ENCODE data around the gene MPZL2.

Gene MPZL2

DNA sequence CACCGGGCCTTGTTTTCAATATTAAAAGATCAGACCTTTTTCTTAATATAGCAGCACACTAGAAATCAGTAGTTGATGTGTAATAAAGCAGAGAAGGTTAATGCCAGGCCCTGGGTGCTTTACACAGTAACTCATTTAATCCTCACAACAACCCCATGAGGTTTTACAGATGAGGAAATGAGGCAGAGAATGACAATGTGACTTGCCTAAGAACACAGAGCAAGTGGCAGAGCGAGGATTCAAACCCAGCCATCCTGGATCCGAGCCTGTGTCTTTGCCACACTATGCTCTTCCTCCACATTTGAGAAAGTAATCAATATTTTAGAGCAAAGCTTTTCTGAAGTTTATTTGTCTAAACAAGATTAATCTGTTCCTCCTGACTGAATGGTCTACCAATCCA, 46.5 kb downstream of the MPZL2 start:
- peak; percentile 71 for DNase-seq

DNA sequence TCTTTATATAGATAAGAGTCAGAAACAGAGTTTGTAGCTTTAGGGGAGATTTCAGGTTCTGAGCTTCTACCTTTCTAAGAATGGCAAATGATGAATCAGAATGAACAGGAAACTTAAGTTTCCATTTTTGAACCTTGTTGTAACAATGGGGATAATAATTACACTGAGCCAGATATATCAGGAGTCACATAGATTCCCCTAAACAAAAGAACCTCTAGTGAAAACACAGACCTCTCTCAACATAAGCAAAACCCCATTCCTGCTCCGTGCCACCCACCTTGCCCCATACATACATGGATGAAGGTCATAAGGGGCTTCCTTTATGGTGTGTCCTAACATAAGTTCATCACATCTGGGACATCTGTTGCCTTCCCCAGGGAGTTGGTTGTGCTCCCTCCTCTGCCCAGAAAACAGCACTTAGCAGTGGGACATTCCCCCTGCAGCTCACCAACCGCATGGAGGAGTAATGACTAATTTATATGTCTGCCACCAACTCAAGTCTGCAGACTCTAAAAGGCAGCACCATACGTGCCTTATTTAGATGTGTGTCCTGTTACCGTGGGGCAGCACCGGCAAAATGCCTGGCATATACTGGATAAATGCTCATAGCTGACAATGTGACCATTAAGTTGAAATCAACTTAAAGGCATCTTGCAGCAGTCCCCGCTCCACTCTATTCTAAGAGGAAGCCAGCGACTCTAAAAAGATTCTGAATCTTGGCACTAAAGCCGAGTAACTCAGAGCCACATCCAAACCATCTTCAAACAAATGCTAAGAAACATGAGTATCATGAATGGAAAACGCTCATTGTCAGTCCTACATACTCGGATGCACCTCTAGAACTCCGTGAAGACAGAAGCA, 47.2 kb downstream of the MPZL2 start:
- DNase-seq = no peak

DNA sequence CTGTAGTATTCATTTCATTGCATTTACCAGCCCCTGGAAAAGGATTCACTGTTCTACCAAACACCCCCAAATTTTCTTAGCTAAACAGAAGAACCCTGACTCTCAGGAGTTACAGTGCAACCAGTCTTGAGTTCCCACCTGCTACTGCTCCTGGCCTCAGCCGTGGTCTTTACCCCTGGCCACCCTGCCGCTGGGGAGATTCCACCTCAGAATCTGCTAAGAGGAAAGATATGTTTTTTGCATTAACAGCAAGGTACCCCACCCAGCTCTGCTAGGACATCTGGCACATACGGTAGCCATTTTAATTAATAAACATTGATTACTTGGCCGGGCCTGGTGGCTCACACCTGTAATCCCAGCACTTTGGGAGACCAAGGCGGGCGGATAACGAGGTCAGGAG, 48.3 kb downstream of the MPZL2 start:
- no peak for DNase-seq

- peak; percentile 38 for DNase-seq
Measured at GRCh38 chr11:118215262-118215661, 48.8 kb downstream of the MPZL2 start.

DNA sequence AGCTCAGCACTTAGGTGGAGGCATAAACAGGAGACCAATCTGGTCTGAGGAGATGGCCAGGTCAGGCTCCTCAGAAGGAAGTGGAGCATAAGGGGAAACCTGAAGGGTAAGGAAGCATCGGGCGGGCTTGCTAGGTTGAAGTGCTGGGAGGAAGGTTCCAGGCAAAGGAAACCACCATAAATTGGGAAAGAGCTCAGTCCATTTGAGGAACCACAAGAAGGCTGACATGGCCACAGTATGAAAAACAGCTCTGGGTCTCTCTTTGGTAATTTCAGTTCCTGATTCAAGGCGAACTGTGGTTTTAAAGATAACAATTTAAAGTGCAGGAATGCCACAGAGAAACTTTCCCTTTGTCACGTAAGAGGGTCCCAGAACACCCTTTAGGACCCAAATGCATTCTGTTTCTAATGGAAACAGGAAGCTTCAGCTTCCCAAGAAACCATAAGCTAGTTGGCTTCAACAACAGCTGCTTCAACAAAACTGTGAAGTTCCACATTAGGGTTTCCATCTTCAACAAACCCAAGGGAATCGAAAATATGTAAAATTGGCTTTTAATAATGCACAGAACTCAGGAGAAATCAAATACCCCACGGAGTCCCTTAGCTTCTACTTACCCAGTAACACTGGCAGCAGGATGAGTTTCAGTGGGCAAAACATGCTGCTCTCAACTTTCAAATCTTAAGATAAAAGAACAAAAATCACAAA, 49.7 kb downstream of the MPZL2 start:
- DNase-seq = peak; percentile 100

- no peak for DNase-seq
Measured at GRCh38 chr11:118213781-118214180, 50.3 kb downstream of the MPZL2 start.

GRCh38 chr11:118213201-118213600, 50.9 kb downstream of the MPZL2 start:
- no peak for DNase-seq

DNA sequence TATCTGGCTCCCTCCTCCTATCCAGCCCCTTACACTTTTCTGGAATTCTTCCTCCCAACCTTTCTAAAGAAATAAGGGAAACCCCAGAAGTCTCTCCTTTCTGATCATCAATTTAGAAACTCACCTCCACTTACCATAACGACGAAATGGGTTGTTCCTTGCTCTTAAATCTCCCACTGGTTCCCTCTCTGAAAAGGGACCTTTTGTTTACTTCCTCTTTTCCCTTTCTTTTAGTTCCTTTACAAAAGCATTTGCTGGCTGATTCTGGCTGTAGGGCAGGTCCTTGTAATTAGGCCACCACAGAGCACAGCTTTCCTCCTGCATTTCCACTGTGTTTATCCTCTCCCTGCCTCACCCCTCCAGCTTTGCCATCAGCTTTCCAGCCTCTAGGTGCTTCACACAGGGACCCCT, 51.3 kb downstream of the MPZL2 start:
- DNase-seq = peak; percentile 88

GRCh38 chr11:118212131-118212725, 51.9 kb downstream of the MPZL2 start:
- DNase-seq = peak; percentile 54

DNA sequence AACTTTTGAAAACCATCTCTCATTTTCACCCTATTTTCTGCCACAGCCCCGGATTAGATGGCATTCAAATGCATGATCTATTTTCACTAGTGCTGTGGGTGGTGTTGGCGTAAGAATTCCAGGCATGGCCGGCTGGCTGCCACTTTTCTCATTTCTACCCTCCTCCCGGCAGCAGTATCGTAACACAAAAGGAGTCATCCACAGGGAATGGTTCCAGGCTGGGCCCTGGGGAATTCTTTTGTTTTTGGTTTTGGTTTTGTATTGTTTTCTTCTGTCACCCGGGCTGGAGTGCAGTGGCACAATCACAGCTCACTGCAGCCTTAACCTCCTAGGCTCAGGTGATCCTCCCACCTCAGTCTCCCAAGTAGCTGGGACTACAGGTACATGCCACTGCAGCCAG, 53.1 kb downstream of the MPZL2 start:
- DNase-seq = no peak

DNA sequence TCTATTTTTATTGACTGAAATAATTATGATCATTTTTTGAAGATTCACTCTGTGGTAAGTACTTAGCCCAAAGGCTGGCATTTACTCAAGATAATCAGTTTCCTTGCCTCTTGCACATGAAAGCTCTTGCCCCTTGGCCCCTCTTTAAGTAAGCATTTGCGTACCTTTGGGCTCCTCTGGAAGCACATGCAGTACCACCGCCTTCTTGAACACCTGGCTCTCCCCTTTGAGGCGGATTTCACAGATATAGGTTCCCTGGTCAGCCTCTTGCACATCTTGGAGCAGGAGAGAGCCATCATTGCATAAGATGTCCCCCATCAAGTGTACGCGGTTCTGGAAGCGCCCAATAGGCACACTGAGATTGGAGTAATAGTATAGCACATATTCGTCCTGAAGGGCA, 53.8 kb downstream of the MPZL2 start:
- DNase-seq = no peak

GRCh38 chr11:118209033-118209432, 55.1 kb downstream of the MPZL2 start:
- no peak for DNase-seq

DNA sequence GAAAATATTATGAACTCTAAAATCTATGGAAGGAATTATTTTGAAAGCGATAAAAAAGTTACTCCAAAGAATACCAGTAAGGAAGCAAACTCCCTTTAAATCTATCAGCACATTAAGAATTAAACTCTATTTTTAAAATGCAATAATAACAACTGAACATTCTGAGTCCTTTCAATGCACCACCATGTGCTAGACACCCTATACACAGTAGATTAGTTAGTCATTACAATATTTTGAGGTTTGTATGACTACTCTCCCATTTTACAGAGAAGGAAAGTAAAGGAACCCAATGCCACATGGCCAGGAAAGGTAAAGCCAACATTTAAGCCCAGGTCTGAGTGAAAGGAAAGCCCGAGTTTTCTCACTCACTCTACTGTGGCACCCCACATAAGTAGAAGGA, 57.0 kb downstream of the MPZL2 start:
- no peak for DNase-seq

GRCh38 chr11:118206391-118207031, 57.6 kb downstream of the MPZL2 start:
- DNase-seq = peak; percentile 94

DNA sequence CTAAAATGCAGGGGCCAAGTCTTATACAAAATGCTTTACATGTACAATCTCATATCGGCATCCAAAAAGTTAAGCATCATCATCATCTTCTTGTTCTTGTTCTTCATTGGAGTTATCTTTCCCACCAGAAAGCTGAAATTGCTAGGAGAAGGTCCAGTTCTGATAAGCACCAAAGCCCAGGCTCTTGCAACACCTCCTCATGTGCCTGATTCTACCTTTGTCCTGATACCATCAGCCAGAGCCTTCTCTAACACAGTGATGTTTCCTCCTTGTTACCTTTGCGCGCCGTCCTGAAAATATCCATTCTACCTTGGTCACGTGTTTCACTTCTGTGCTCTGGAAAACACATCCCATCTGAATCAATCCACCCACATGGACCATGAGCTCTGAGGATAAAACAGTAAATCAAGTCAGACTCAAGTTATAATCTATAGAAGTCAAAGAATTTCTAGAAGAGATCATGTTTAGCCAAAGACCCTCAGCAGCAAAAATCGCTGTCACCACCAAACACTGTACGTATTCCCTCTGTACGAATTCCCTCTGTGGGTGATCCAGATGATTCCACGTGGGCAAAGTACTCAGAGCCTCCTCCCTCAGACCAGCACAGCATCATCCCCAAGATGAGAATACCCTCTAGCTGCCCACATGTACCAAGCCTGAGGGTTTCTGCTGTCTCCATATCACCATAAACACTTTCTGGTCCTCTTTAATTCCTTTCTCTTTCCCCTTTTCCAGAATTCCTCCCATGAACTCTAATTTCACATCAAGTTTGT, 58.3 kb downstream of the MPZL2 start:
- DNase-seq = no peak
